ENCODE measurements around the gene GRAP2. TPM values are rescaled to one million over a fixed set of nuclear protein-coding genes. Genes with fewer than 3 reads are reported as not detected.

GRAP2 gene
- polyA plus RNA-seq, 1 of the 3 experiments (the other 2 are of a cell fraction) = 0.13 TPM

DNA sequence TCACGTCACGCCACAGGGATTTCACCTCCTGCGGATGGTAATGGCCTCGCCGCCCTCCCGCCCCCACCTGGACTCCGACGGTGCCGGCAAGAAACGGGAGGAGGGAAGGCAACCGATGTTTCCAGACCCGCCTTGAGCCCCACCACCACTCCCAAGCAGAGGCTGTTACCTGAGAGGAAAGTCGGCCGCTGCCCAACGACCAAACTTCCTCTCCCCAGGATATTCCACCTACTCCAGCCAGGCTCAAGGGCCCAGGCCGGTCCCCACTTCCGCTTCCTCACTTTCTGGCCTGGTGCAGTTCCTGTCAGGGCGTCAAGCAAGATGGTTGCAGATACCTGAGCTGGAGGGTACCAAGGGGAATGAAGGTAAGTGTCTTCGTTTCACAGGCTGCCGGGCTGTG, 7.4 kb upstream of the GRAP2 start, which contains the start of gene ENTHD1 (continued):
- TF ChIP-seq, protein P1, sequence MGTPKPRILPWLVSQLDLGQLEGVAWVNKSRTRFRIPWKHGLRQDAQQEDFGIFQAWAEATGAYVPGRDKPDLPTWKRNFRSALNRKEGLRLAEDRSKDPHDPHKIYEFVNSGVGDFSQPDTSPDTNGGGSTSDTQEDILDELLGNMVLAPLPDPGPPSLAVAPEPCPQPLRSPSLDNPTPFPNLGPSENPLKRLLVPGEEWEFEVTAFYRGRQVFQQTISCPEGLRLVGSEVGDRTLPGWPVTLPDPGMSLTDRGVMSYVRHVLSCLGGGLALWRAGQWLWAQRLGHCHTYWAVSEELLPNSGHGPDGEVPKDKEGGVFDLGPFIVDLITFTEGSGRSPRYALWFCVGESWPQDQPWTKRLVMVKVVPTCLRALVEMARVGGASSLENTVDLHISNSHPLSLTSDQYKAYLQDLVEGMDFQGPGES (IDR thresholded peaks at IDR 0.05; ENCODE audit: low read depth, low read length) = no peak
- TF ChIP-seq NRF1 (IDR thresholded peaks at IDR 0.05; ENCODE audit: low read depth, low read length) (no peak), NFIC (IDR thresholded peaks at IDR 0.05; ENCODE audit: borderline replicate concordance) (no peak)

DNA sequence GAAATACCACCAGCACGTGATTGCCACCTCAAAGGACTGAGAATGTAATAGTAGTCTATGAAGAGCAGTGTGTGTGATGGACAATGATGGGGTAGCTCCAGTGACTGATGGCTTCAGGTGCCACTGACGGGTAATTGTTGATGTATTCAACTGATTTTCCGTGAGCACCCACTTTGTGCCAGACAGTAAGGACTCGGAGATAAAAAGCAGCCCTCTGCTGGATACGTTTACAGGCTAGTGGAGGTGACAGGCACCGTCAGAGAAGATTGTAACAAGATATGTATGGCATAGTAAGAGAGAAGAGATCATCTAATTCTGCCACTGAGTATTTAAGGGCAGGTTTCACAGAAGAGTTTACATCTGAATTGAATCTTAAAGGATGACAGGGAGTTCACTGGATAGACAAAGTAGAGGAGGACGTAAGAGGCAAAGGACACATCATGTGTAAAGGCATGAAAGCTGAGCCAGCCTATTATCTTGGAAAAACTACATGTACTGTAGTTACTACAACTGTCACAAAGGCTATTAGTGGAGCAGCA, 6.3 kb upstream of the GRAP2 start:
- Histone ChIP-seq H3K79me2 (ENCODE audit: insufficient read depth) (no peaks in the 10 kb centered on the region), H3K27ac (ENCODE audit: low read depth in 2 of 2, low read length in 1 of 2) (no peak overlapping the region), H3K9ac (no peak overlapping the region), H3K36me3 (replicated peaks in 1 of 2; ENCODE audit: control insufficient read depth in 1 of 2, insufficient read depth in 2 of 2, low read length in 1 of 2) (no peaks in the 10 kb centered on the region), H2AFZ (ENCODE audit: low read depth) (no peak overlapping the region), H3K4me2 (no peak overlapping the region), H3K4me3 (ENCODE audit: low read depth in 2 of 2, low read length in 1 of 2) (no peak overlapping the region), H4K20me1 (ENCODE audit: insufficient read depth) (no peaks in the 10 kb centered on the region), H3K4me1 (ENCODE audit: control insufficient read depth in 1 of 2, insufficient read depth in 2 of 2, low read depth in 1 of 2, low read length in 1 of 2) (no peaks in the 10 kb centered on the region), H3F3A (replicated peaks; ENCODE audit: insufficient read depth) (no peaks in the 10 kb centered on the region), H3K9me2 (no peaks in the 10 kb centered on the region), H3K9me3 (no peaks in the 10 kb centered on the region), H3K27me3 (ENCODE audit: insufficient read depth) (no peaks in the 10 kb centered on the region)
- 40% methylated on average over 7 of the region's 7 CpGs for WGBS (ENCODE audit: low lambda C conversion rate)
- CTCF ChIA-PET = interaction anchor here (1.1 kb wide), 1 partner anchor 10 kb away, joined by 3 read pairs; no protein-coding TSS in a partner anchor
- DNase-seq = peak; percentile 2
- POLR2A ChIA-PET = no interaction called here
- TF ChIP-seq GATA2 (CRISPR knock-in tag; IDR thresholded peaks at IDR 0.05) (0 out of 2 replicates have a peak, but pooled peaks have one; percentile 19), MEF2A (IDR thresholded peaks at IDR 0.05; ENCODE audit: borderline replicate concordance, low read depth) (no peak), GABPA (IDR thresholded peaks at IDR 0.05; ENCODE audit: low read depth) (no peak)
- TF ChIP-seq, protein P2, sequence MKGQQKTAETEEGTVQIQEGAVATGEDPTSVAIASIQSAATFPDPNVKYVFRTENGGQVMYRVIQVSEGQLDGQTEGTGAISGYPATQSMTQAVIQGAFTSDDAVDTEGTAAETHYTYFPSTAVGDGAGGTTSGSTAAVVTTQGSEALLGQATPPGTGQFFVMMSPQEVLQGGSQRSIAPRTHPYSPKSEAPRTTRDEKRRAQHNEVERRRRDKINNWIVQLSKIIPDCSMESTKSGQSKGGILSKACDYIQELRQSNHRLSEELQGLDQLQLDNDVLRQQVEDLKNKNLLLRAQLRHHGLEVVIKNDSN (IDR thresholded peaks at IDR 0.05; ENCODE audit: borderline replicate concordance, low read depth) = no peak

DNA sequence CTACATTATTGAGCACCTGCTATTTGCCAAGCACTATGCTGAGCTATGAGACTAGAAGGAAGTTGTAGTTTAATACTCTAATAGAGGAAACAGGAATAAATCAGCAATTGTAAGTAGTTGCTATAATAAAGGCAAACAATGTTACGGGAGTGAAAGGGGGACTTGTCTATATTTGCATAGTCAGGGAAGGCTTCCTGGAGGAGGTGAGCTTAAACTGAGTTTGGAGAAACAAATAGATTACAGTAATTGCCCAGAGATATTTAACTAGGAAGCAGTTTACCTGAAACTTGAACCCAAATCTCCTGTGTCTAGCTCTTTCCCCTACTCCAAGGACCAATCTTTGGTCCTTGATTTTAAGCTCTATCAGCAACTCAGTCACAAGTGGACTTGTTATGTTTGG, 5.2 kb upstream of the GRAP2 start:
- Histone ChIP-seq H3K9me2 (no peaks in the 10 kb centered on the region), H3K36me3 (replicated peaks in 1 of 2; ENCODE audit: control insufficient read depth in 1 of 2, insufficient read depth in 2 of 2, low read length in 1 of 2) (no peaks in the 10 kb centered on the region), H3K4me1 (ENCODE audit: control insufficient read depth in 1 of 2, insufficient read depth in 2 of 2, low read depth in 1 of 2, low read length in 1 of 2) (no peaks in the 10 kb centered on the region), H3K4me2 (no peak overlapping the region), H3K9ac (no peak overlapping the region), H3K27me3 (ENCODE audit: insufficient read depth) (no peaks in the 10 kb centered on the region), H2AFZ (ENCODE audit: low read depth) (no peak overlapping the region), H3K4me3 (ENCODE audit: low read depth in 2 of 2, low read length in 1 of 2) (no peak overlapping the region), H3K9me3 (no peaks in the 10 kb centered on the region), H4K20me1 (ENCODE audit: insufficient read depth) (no peaks in the 10 kb centered on the region), H3K79me2 (ENCODE audit: insufficient read depth) (no peaks in the 10 kb centered on the region), H3K27ac (ENCODE audit: low read depth in 2 of 2, low read length in 1 of 2) (no peak overlapping the region), H3F3A (replicated peaks; ENCODE audit: insufficient read depth) (no peaks in the 10 kb centered on the region)
- TF ChIP-seq TCF12 (IDR thresholded peaks at IDR 0.05) (no peak), SIN3A (IDR thresholded peaks at IDR 0.05; ENCODE audit: borderline replicate concordance, low read depth, low read length) (no peak), NFIC (IDR thresholded peaks at IDR 0.05; ENCODE audit: borderline replicate concordance) (no peak), GATA2 (CRISPR knock-in tag; IDR thresholded peaks at IDR 0.05) (no peak), EZH2phosphoT487 (IDR thresholded peaks at IDR 0.05; ENCODE audit: borderline replicate concordance, low read depth) (no peak), NRF1 (IDR thresholded peaks at IDR 0.05; ENCODE audit: low read depth, low read length) (no peak), JUND (IDR thresholded peaks at IDR 0.05) (no peak), MEF2A (IDR thresholded peaks at IDR 0.05; ENCODE audit: borderline replicate concordance, low read depth) (no peak), GABPA (IDR thresholded peaks at IDR 0.05; ENCODE audit: low read depth) (no peak), FOXJ3 (CRISPR knock-in tag; IDR thresholded peaks at IDR 0.05) (no peak), YY1 (IDR thresholded peaks at IDR 0.05; ENCODE audit: low read depth) (no peak), TEAD4 (IDR thresholded peaks at IDR 0.05; ENCODE audit: borderline replicate concordance, insufficient read depth) (no peak), RCOR1 (IDR thresholded peaks at IDR 0.05; ENCODE audit: low read length) (no peak)
- TF ChIP-seq, protein P3, sequence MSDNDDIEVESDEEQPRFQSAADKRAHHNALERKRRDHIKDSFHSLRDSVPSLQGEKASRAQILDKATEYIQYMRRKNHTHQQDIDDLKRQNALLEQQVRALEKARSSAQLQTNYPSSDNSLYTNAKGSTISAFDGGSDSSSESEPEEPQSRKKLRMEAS (IDR thresholded peaks at IDR 0.05; ENCODE audit: low read depth) = no peak
- TF ChIP-seq, protein P4, sequence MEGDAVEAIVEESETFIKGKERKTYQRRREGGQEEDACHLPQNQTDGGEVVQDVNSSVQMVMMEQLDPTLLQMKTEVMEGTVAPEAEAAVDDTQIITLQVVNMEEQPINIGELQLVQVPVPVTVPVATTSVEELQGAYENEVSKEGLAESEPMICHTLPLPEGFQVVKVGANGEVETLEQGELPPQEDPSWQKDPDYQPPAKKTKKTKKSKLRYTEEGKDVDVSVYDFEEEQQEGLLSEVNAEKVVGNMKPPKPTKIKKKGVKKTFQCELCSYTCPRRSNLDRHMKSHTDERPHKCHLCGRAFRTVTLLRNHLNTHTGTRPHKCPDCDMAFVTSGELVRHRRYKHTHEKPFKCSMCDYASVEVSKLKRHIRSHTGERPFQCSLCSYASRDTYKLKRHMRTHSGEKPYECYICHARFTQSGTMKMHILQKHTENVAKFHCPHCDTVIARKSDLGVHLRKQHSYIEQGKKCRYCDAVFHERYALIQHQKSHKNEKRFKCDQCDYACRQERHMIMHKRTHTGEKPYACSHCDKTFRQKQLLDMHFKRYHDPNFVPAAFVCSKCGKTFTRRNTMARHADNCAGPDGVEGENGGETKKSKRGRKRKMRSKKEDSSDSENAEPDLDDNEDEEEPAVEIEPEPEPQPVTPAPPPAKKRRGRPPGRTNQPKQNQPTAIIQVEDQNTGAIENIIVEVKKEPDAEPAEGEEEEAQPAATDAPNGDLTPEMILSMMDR (IDR thresholded peaks at IDR 0.05) = no peak
- TF ChIP-seq, protein P2 (IDR thresholded peaks at IDR 0.05; ENCODE audit: borderline replicate concordance, low read depth) = no peak
- ChIA-PET CTCF (interaction anchor here (1.1 kb wide), 1 partner anchor 11 kb away, joined by 3 read pairs; no protein-coding TSS in a partner anchor), POLR2A (no interaction called here)
- WGBS (ENCODE audit: low lambda C conversion rate) = 79% methylated on average over 1 of the region's 1 CpG
- DNase-seq = no peak
